DMS114 treated with DMSO at 0.1 percent for 48 hours (cell line): Measurements from ENCODE around the gene LIN37.
A peak's percentile ranks its signal among the peaks of the same experiment; 100 is the strongest.
"Not testable (repeated sequence)": the region's sequence is repeated elsewhere in the genome, so short reads cannot be mapped to it uniquely, and the experiment has no call there.

ENCODE experiments used
- DNase-seq: peaks from one replicate; lab custom pipeline; 2025; ENCODE audit not compliant: unreplicated experiment; lab: John Stamatoyannopoulos, UW

LIN37 gene

GRCh38 chr19:35772362-35772761 lies 24.0 kb downstream of the LIN37 start:
- not testable (repeated sequence) for DNase-seq

- DNase-seq: no peak
Measured at GRCh38 chr19:35773020-35773806, 24.8 kb downstream of the LIN37 start.

GRCh38 chr19:35774274-35775045 lies 26.1 kb downstream of the LIN37 start:
- DNase-seq: no peak

- no peak for DNase-seq
Measured at GRCh38 chr19:35775046-35775297, 26.6 kb downstream of the LIN37 start.

DNA sequence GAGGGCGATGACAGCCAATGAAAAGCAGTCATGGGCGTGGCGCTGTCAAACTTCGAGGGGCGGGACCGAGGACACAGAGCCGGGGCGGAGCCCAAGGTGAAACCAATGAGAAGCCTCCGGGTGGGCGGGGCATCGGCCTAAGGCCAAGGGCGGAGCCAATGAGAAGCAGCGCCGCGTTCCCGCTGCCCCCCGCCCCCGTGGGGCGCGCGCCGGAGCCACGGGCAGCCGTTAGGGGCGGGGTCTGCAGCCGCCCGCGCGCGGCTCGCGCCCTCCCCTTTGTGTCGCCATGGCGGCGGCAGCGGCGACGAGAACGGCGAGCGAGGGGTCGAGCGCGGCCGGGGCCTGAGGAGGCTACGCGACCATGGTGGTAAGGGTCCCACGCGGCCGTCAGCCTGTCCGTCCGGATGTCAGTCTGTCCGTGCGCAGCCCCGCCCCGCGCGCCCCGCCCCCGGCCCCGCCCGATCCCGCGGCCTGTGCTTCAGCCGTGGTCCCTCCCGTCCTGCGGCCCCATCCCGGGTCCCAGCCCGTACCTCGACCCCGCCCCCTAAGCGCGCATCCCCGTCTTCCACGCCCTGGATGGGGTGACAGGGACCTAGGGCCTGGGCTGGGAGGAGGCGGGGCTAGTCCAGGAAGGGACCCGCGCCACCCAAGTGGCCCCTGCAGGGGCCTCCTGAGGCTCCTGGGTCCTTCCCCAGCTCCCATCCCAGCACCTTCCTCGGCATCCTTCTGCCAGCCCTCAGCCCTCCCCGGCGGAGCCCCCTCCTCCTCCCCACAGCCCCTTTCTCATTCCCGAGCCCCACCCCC lies 27.1 kb downstream of the LIN37 start, which contains the start of gene ARHGAP33:
Gene ARHGAP33 (plus strand): TSS at position 267 of the 804 bp plus-strand sequence. CDS start 95 bp downstream, at position 362.
- DNase-seq: peak; percentile 96

DNA sequence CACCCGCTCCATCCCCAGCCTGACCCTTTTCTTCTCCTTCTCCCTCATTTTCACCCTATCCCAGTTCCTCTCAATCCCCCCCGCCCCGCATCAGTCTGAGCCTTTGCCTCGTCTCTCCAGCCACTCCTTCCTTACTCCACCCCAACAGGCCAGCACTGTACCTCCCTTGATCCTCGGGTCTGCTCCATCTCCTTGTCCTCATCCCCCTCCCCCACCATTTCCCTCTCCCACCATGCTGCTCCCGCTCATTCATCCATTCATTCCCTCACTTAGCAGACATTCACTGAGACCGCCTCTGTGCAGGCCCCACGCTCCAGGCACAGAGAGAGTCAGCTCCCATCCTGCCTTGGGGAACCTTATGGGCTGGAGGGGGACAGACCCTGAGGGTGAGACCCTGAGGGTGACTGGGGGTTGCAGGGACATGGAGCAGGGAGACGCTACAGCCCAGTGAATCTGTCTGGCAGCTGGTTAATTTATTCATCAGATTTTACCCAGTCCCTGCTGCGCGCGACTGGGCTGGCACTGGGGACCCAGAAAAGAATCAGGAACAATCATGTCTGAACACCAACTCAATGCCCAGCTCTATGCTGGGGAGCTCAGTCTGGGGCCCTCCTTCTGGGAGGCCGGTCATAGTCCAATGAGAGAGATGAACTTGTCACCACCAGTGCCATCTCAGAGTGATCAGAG lies 27.9 kb downstream of the LIN37 start:
- no peak for DNase-seq

DNA sequence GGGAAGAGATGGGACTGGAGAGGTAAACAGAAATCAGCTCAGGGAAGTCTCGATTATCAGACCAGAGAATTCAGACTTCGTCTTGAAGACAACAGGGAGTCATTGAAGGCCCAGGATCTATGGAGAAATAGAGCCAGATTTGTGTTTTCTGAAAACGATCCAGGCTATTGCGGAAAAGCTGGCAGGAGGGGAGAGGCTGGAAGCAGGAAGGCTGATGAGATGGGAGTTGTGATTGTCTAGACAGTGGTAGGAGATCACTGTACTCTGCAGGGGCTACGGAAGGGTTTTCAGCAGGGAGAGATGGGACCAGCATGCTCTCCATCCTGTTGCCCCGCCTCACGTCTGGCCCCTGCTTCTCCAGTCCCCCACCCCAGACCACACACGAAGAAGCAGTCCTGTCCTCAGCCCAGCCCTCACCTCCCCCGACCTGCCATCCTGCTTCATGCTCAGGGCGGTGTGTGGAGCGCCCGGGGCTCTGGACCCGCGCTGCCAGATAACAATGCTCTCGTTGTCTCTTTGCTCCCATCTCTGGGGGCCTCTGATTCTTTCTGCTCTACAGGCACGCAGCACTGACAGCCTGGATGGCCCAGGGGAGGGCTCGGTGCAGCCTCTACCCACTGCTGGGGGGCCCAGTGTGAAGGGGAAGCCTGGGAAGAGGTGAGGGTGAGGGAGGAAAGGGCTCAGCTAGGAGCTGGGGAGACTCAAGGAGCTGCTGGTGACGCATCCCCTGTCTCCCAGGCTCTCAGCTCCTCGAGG lies 28.9 kb downstream of the LIN37 start:
- no peak for DNase-seq

- no peak for DNase-seq
Measured at GRCh38 chr19:35777961-35778360, 29.6 kb downstream of the LIN37 start.

- DNase-seq: no peak
Measured at GRCh38 chr19:35779033-35779432, 30.7 kb downstream of the LIN37 start.

- DNase-seq: no peak
Measured at GRCh38 chr19:35780058-35780457, 31.7 kb downstream of the LIN37 start.

DNA sequence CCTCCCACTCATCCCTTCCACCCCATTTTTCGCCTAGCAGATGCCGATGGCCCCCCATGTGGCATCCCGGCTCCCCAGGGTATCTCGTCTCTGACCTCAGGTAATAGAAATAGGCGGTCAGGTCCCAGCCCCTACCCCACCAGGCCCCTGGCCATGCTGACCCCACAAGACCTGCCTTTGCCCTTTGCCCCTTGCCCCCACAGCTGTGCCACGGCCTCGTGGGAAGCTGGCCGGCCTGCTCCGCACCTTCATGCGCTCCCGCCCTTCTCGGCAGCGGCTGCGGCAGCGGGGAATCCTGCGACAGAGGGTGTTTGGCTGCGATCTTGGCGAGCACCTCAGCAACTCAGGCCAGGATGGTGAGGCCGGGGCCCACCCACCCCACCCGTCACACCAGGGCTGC lies 32.3 kb downstream of the LIN37 start:
- DNase-seq: no peak

- no peak for DNase-seq
Measured at GRCh38 chr19:35781650-35782049, 33.3 kb downstream of the LIN37 start.

DNA sequence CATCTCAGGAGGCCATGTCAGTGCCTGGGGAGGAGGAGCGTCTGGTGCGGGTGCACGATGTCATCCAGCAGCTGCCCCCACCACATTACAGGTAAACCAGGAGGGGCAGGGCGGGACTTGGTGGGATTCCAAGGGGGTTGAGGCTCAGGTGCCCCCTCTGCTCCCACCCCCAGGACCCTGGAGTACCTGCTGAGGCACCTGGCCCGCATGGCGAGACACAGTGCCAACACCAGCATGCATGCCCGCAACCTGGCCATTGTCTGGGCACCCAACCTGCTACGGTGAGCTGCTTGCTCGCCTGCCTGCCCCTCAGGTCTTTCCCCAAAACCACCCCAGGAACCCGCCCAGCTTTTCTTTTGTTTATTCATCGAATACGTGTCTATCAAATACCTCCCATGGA lies 34.2 kb downstream of the LIN37 start:
- no peak for DNase-seq

DNA sequence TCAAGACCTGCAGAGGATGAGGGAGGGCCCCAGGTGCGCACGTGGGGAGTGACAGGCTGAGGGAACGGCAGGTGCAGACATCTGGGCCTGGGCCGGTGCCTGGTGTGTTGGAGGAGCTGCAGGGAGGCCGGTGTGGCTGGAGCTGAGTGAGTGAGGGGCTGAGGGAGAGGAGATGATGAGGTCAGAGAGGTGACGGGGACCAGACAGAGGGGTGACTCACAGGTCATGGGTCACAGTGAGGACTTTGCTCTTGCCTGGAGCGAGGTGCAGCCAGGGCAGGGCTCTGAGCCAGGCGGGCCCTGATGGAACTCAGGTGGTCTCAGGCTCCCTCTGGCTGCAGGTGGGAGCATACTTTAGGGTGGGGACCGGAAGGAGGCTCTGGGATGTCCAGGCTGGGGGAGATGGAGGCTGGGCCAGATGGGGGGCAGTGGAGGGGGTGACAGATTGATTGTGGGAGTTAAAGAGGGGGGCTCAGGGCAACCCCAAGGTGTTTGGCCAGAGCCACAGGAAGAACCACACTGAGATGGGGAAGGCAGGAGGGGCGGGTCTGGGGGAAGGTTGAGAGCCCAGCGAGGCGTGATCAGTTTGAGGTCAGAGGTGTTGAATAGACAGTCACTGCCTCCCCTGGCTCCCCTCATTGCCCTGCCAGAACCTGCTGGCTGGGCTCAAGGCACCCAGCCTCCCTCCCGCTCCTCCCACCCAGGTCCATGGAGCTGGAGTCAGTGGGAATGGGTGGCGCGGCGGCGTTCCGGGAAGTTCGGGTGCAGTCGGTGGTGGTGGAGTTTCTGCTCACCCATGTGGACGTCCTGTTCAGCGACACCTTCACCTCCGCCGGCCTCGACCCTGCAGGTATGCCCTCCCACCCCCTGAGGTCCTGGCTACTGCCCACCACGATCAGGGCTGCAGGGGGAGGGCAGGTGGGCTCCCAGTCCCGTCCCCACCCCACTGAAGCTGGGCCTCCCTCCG lies 35.4 kb downstream of the LIN37 start:
- DNase-seq: no peak

GRCh38 chr19:35784503-35785338 lies 36.3 kb downstream of the LIN37 start:
- DNase-seq: no peak

DNA sequence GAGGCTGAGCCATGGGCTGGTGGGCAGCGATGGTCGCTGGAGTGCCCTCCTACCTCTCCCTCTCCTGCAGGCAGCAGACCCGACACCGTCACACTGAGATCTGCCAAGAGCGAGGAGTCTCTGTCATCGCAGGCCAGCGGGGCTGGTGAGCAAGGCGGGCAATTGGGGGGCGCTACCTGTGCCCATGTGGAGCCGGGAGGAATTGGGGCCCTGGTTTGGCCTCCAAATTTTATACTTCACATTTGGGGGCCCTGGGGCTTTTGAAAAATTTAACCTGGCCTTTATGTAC lies 36.9 kb downstream of the LIN37 start:
- no peak for DNase-seq

- DNase-seq: no peak
Measured at GRCh38 chr19:35786299-35787160, 38.2 kb downstream of the LIN37 start.
